Measurements from ENCODE around the gene CLDND2. TPM values are rescaled to one million over a fixed set of nuclear protein-coding genes. Genes with fewer than 3 reads are reported as not detected.

The CLDND2 gene
- polyA plus RNA-seq, 1 of the 3 experiments (the other 2 are of a cell fraction), result 0.26 TPM

DNA sequence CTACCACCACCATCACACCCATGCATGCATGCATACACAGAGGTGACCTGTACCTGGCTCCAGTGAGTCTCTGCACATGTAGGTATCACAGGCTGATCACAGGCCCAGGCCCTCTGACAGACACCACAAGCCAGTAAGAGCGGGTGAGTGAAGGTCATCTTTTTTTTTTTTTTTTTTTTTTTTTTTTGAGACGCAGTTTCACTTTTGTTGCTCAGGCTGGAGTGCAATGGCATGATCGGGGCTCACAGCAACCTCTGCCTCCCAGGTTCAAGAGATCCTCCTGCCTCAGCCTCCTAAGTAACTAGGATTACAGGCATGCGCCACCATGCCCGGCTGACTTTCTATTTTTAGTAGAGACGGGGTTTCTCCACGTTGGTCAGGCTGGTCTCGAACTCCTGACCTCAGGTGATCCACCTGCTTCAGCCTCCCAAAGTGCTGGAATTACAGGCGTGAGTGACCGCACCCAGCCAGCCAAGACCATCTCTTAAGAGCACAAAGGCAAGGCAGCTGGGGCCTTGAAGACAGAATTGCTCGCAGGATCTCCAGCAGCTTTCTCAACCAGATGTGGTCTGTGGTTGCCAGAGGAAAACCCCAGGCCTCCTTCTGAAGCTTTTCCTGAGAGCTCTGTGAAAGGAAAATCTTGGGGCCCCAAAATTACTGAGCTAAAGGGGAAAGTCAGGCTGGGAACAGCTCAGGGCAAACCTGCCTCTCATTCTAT lies 6.9 kb upstream of the CLDND2 start (continued):
- TF ChIP-seq CTCF (IDR thresholded peaks at IDR 0.05), result no peak
- TF ChIP-seq TEAD4 (IDR thresholded peaks at IDR 0.05; ENCODE audit: borderline replicate concordance, insufficient read depth), result no peak
- TF ChIP-seq GATA2 (CRISPR knock-in tag; IDR thresholded peaks at IDR 0.05), result no peak
- TF ChIP-seq CHD2 (IDR thresholded peaks at IDR 0.05; ENCODE audit: low read length, partially characterized antibody), result no peak
- no peak for TF ChIP-seq TCF12 (IDR thresholded peaks at IDR 0.05)
- no peak for TF ChIP-seq USF1 (IDR thresholded peaks at IDR 0.05; ENCODE audit: borderline replicate concordance, low read depth)
- TF ChIP-seq FOXM1 (IDR thresholded peaks at IDR 0.05; ENCODE audit: low read depth), result no peak

GRCh38 chr19:51372649-51373504 lies 4.1 kb upstream of the CLDND2 start, which contains the start of gene NKG7:
Gene NKG7, minus strand, starts transcription at chr19:51372654. Its CDS starts 119 bp downstream, at chr19:51372535.
- WGBS (ENCODE audit: low lambda C conversion rate), result 30% methylated on average over 8 of the region's 9 CpGs
- POLR2A ChIA-PET, result no interaction called here

More at GRCh38 chr19:51372649-51373504, 4.1 kb upstream of the CLDND2 start, which contains the start of gene NKG7:
- H3K9ac ChIP-seq, result no peak within 1 kb of the TSS
- peaks cover 20% of the 10 kb centered on the region; the same call in 1 of the 2 replicates for H3K27me3 ChIP-seq (ENCODE audit: insufficient read depth)
- no peak within 1 kb of the TSS for H2AFZ ChIP-seq (ENCODE audit: low read depth)
- H3K4me3 ChIP-seq (ENCODE audit: low read depth in 2 of 2, low read length in 1 of 2), result no peak within 1 kb of the TSS
- H3K79me2 ChIP-seq (ENCODE audit: insufficient read depth), result no peaks in the 10 kb centered on the region
- no peak within 1 kb of the TSS for H3K27ac ChIP-seq (ENCODE audit: low read depth in 2 of 2, low read length in 1 of 2)
- no peaks in the 10 kb centered on the region for H4K20me1 ChIP-seq (ENCODE audit: insufficient read depth)
- no peaks in the 10 kb centered on the region for H3F3A ChIP-seq (replicated peaks; ENCODE audit: insufficient read depth)
- DNase-seq, result no peak
- no peaks in the 10 kb centered on the region for H3K9me2 ChIP-seq
- no peaks in the 10 kb centered on the region for H3K9me3 ChIP-seq
- H3K4me1 ChIP-seq (ENCODE audit: control insufficient read depth in 1 of 2, insufficient read depth in 2 of 2, low read depth in 1 of 2, low read length in 1 of 2), result peaks cover 0 to 7% of the 10 kb centered on the region in 2 experiments; a peak in 1 of 4 replicates
- no peaks in the 10 kb centered on the region for H3K36me3 ChIP-seq (replicated peaks in 1 of 2; ENCODE audit: control insufficient read depth in 1 of 2, insufficient read depth in 2 of 2, low read length in 1 of 2)
- no peak for TF ChIP-seq NRF1 (IDR thresholded peaks at IDR 0.05; ENCODE audit: low read depth, low read length)
- TF ChIP-seq CHD2 (IDR thresholded peaks at IDR 0.05; ENCODE audit: low read length, partially characterized antibody), result no peak
- no peak for TF ChIP-seq FOSL2 (IDR thresholded peaks at IDR 0.05; ENCODE audit: borderline replicate concordance, low read depth)
- TF ChIP-seq CTCF (IDR thresholded peaks at IDR 0.05), result no peak
- no peak for TF ChIP-seq REST (IDR thresholded peaks at IDR 0.05; ENCODE audit: low read depth, low read length)
- TF ChIP-seq JUND (IDR thresholded peaks at IDR 0.05), result no peak
- no peak for TF ChIP-seq USF2 (IDR thresholded peaks at IDR 0.05; ENCODE audit: borderline replicate concordance, low read depth, low read length)
- TF ChIP-seq TCF12 (IDR thresholded peaks at IDR 0.05), result no peak
- no peak for TF ChIP-seq GATA2 (CRISPR knock-in tag; IDR thresholded peaks at IDR 0.05)
- TF ChIP-seq USF1 (IDR thresholded peaks at IDR 0.05; ENCODE audit: borderline replicate concordance, low read depth), result no peak
- no peak within 1 kb of the TSS for H3K4me2 ChIP-seq
- CTCF ChIA-PET, result interaction anchor here (1.0 kb wide), 1 partner anchor 66 kb away, joined by 3 read pairs; no protein-coding TSS in a partner anchor
